NCI-H345 treated with DMSO at 0.1 percent for 48 hours (cell line): ENCODE data around the gene SERGEF.

Source experiments
- DNase-seq: peaks from one replicate; lab custom pipeline; 2025; ENCODE audit not compliant: unreplicated experiment; lab: John Stamatoyannopoulos, UW

SERGEF gene

GRCh38 chr11:17792161-17792560, 220.7 kb downstream of the SERGEF start:
- no peak for DNase-seq

- no peak for DNase-seq
Measured at GRCh38 chr11:17791144-17791543, 221.7 kb downstream of the SERGEF start.

GRCh38 chr11:17790453-17790852, 222.4 kb downstream of the SERGEF start:
- no peak for DNase-seq

DNA sequence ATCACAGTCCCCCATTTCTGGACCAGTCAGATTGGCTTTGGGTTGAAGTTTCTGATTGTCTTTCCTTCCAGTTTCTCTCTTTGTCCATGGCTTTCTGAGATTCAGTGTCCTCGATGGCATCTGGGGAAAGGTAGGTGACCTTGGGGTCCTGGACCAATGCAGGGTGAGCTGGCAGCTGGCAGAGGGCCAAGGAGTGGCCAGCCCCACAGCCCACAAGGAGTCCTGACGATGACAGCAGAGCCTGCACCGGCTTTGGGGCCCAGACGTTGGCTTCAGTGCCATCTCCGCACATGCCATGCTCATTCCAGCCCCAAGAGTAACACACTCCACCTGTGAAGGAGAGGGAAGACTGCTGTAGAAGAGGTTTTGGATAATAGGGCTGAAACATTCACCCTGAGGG, 224.8 kb downstream of the SERGEF start:
- DNase-seq: no peak

DNA sequence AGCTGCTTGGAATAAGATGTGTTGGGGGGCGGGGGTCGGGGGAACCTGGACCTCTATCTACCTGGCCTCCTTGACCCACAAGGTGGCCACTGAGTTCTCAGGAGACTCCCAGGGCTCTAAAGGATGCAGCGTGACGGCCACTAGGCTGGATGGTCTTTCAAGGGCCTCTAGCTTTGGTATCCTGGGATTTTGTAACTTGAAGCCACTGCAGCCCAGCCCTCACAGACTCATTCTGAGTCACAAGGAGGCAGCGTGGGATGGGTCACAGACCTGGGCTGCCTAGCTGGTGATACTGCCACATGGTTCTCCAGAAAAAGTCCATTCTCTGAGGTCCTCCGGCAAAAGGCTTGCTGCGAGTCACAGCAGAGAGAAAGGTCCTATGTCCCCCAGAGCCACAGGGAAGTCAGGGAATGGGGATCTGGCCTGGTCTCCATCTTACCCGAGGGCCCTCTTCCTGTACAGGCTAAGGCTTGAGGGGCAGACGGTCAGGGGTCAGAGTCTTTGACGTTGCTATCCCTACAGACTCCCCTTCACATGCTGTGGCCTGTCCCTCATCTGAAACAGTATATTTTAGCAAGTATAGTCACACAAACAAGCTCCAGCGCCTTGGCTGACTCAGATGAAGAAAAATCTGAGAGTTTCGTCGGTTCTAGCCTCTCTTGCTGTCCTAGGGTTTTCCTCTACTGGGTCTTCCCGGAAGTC, 225.9 kb downstream of the SERGEF start:
- no peak for DNase-seq

DNA sequence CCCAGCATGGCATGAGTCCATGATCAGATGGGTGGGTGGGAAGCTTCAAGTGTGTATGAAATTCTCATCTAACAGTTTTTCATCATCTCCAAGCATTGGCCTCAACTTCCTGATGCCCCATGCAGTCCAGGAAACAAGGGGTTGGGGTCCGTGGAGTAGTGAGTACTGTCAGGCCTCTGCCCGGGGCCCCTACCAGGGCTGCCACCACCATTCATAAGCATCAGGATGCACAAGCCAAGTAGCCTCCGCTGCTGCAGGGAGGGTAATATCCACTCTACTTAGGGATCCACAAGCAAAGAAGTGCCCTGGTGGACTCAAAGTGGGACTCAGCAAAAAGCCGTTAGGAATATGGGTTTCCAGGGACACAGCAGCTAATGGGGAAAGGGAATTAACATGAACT, 229.0 kb downstream of the SERGEF start:
- no peak for DNase-seq

DNA sequence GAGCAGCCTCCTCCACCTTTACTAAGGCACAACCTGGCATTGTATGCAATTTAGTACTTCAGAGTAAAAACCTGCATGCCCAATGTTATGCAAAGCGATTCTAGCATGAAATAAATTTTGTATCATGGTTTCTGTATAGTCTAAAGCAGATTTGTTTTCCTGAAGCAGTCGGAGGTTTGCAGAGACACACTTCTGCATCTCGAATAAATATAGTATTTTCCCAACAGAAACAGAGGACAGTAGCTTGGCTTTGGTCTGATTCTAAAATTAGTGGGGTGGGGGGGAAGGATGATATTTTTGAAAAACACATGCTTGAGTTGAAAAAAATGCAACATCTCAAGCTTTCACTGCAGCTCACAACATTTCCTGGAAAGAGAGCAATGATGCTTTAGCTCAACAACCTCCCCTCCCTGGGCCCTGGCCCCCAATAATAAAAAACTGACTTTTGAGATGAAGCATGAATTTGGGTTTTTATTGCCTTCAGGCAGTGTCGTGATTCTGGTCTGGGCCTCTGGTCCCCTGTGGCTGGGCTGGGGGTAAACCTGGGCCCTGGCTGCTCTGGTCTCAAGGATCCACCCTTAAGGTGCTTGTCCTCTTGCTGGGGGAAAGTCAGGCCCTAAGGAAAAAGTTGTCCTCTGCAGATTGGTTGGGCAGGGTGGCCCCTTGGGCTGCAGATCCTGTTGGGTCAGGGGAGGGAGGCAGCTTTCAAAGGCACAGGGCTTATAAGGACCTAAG, 230.1 kb downstream of the SERGEF start:
- DNase-seq: no peak

DNA sequence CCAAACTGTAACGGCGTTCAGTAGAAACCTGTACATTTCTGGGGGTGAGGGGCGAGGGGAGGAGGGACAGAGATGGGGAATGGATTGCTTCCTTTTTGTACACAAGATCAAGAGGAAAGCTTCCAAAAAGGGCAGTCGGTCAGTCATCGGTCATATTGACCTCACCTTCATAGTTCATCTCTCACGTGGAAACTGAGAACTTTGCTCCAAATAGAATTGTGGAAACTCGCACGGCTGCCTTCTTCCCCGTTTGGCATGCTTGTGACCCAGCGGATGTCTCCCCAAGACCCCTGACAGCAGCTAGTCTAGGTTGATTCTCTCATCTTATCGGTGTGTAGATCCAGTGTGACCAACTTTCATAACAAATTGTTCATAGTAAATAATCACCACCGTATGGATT, 230.7 kb downstream of the SERGEF start:
- DNase-seq: no peak

DNA sequence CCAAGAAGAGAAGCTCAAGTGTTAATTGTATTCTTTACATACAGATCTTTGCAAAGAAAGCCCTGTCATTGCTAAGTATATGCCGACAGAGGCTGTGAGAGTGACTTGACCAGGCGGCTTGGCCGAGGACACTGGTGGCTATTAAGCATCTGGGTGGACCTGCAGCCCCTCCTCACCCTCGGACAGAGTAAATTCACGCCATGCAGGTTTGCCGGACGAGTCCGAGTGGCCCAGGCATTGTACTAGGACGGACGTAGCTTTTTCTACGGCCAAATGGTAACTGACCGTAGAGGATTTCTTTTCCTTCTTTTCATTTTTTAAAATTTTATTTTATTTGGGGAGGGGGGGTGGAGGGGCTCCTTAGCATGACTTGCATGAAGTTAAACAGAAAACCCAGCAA, 231.2 kb downstream of the SERGEF start:
- DNase-seq: no peak

DNA sequence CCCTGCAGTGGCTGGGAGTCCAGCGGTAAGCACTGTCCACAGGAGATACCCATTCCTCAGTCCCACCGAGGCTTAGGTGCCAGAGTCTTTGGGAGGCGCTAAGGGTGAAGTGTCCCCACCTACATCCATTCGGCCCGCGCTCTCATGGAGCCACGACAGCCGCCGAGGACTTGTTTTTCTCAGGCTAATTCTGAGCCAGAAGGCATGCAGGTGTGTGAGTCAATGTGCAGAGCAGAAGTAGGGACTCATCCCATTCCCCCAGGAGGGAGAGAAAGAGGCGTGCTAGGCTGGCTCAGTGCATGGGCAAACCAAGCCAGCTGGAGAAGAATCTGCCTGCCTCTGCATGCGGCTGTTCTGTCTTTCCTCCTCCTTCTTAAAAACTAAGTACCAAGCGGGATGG, 231.6 kb downstream of the SERGEF start:
- no peak for DNase-seq

GRCh38 chr11:17780668-17781067, 232.2 kb downstream of the SERGEF start:
- DNase-seq: no peak

- no peak for DNase-seq
Measured at GRCh38 chr11:17779861-17780594, 232.8 kb downstream of the SERGEF start.

DNA sequence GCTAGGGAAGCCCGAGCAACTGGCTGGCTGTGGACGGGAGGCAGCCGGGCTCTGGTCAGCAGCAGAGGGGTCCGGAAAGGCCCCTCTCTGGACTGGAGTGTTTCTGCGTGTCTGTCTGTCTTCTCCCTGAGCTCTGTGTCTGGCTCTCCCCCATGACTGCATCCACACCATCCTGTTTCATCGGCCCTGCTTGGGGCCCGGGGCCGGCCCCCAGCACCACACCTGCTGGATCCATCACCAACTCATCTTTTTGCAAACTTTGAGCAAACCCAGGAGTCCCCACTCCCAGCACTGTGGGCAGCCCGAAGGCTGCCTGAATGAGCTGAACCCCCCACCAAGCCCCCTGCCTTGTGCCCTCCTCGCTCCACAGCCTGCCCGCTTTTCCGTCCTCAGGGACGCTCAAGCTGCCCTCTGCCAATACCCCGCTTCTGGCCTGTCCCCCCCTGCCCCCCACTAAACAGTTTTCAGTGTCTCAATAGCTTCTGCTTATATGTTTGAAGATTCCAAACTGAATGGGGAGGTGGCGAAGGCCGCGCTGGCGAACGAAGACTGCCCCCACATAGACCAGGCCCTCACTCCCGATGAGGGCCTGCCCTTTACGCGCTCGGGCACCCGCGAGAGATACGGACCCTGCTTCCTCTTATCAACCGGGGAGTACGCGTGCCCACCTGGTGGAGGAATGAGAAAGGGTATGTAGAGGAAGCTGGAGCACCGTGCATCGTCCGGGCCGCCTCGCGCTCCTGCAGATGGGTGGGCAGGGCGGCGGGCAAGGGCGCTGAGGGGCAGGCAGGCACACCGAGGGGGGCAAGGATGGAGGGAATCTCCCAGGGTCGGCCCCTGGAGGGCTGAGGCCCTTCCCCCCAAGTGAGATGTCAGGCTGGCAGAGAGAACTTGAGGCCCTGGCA, 233.6 kb downstream of the SERGEF start:
- no peak for DNase-seq

DNA sequence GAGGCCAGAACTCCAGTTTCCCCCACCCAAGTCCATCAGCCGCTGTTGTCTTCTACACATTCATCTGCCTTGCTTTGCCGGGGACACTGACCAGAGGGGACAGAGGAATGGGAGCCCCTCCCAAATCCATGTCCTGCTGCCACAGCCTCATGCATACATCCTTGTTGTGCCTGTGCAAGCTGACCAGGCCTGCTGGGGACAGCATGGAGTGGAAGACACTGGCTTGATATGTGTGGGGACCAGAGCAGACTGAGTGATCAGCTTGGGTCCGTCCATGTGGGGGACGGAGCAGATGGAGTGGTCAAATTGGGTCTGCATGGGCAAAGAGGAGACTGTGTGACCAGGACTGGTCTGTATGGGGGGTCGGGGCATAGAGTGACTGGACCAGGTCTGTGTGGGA, 234.5 kb downstream of the SERGEF start:
- no peak for DNase-seq

GRCh38 chr11:17777738-17778091, 235.1 kb downstream of the SERGEF start:
- DNase-seq: no peak

DNA sequence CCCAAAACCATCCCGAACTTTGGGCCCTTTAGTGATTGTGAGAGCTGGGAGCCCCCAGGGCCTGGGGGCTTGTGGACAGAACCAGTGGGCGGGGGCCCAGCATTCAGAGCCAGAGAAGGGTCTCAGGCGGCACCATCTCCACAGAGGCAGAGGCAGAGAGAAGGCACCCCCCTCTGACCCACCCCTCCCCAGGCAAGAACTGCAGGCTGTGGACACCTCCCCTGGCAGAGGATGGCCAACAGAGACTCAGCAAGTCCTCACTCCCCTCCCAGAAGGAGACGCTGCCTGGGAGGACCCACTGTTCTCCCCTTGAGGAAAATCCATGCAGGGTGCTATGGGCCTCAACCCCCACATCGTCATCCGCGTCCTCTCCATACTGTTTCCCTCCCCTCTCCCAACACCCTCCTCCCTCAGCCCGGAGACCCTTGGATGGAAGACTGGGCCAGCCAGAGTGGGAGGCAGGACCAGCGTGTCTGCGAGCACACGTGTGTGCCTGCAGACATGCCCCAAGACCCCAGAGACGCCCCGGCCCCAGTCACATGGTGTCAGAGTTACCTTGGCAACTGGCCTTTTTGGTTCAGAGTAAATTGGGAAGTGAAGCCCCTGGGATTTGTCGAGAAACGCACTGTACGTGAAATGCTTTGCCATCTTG, 235.6 kb downstream of the SERGEF start:
- no peak for DNase-seq

DNA sequence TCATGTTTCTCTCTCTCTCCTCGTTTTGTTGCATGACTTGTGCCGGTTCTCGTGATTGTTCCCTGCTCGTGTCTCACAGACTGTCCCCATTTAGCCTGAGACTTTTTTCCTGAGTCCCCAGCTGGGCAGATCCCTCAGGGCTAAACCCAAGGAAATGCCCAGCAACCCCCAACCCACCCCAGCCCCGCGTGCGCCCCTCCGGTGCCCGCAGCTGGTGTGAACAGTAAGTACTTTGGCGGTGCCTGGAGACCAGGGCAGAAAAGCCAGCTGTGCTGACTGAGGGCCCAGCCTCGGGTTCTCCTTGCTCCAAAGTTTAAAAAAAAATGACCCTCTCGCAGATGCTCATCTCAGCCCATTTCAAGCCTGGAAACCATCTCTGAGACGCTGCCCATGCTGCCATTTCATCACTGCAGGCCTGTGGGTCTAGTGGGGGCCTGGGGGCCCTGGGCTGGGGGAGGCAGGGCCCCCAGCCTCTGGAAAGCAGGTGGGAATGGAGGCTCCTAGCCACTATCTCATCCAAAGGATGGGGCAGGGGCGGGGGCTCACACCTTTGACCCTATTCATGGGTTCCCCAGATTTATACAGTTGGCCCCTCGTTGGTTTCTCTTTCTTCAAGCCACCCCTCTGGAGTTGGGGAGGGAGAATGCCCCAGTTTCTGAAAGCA, 236.5 kb downstream of the SERGEF start:
- DNase-seq: no peak

DNA sequence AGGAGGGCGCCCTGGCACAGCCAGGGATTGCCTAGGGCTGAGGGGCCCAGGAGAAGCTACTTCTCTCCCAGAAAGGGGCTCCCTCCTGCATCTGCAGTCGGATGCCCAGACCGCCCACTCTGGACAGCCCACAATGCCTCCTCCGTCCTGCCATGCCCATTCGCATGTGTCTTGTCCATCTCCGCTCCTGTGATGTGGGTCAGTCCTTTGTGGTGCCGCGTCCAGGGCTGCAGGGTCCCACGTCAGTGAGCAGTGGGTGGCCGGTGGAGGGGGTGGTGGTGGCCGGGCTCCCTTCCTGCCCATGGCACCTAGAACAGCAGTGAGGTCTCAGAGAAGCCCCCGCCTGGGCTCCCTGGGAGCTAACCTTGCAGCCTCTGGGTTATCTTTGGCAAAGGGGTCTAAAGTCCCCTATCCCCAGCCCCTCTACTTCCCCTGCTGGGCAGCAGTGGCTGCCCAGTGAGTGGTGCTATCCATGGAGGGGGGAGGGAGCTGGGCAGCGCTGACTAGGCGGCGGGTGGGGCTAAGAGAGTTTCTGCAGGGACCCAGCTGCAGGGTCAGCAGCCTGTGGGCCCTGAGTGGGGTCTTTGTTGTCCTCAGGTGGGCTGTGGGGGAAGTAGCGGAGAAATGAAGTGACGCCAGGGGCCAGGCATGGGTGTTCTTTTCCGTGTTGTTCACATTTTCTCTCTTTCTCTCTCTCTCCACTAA, 237.2 kb downstream of the SERGEF start:
- no peak for DNase-seq

DNA sequence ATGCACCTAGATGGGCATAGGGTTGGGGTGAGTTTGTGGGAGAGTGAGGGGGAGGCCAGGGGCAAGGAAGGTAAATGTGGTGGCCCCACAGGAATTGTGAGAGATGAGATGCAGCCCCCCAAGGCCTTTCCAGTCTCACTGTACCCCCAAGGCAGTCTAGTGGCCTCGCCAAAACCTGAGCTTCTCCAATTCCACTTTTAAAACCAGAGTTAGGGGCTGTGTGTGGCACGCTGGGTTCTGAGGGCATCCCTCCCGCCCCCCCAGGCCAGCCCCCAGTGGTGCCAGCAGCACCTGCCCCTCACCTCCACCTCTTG, 237.9 kb downstream of the SERGEF start:
- no peak for DNase-seq
